Mesothelial cell of epicardium (in vitro differentiated cells): ENCODE results near the gene HEPACAM2. TPM values are rescaled to one million over a fixed set of nuclear protein-coding genes. Genes with fewer than 3 reads are reported as not detected.

Source experiments
- DNase-seq, 2 experiments: peaks; one replicate each; pipeline ENCODE4 v3.0.0; 2021; ENCODE audit warnings: low spot score in 2 of 2; ENCODE audit not compliant: unreplicated experiment in 2 of 2
- H3K27ac Mint-ChIP-seq: 2 replicates; pipeline ENCODE4 v1.8.0; 2021; ENCODE audit warnings: mixed read lengths
- H3K27me3 Mint-ChIP-seq: 2 replicates; pipeline ENCODE4 v1.8.0; 2021; ENCODE audit warnings: low read depth, mixed read lengths
- H3K36me3 Mint-ChIP-seq: 2 replicates; pipeline ENCODE4 v1.8.0; 2021; ENCODE audit warnings: mixed read lengths
- H3K4me1 Mint-ChIP-seq: 2 replicates; pipeline ENCODE4 v1.8.0; 2021; ENCODE audit warnings: mixed read lengths
- H3K4me3 Mint-ChIP-seq: 2 replicates; pipeline ENCODE4 v1.8.0; 2021; ENCODE audit warnings: mild to moderate bottlenecking, moderate library complexity, mixed read lengths
- H3K9me3 Mint-ChIP-seq: 2 replicates; pipeline ENCODE4 v1.8.0; 2021; ENCODE audit warnings: mixed read lengths
- CTCF ChIP-seq: fragments of 200-600 bp; sonication (generic); IDR thresholded peaks from one replicate; pipeline ENCODE4 v1.5.0; 2021; ENCODE audit warnings: antibody characterized with exemption; ENCODE audit not compliant: unreplicated experiment
- total RNA-seq: library from RNA; stranded (reverse); gene quantifications from 3 replicates; pipeline ENCODE4 v1.2.1, GENCODE V29; 2021

HEPACAM2 gene
- total RNA-seq, 1 donor from 2014 or later: not detected

GRCh38 chr7:93161181-93161762 lies 65.0 kb downstream of the HEPACAM2 start:
- H3K27ac Mint-ChIP-seq: no peak overlapping the region
- no peak for DNase-seq
- H3K27me3 Mint-ChIP-seq: peaks cover 17% of the 10 kb centered on the region
- no peak overlapping the region for H3K4me3 Mint-ChIP-seq
- TF ChIP-seq CTCF: no peak
- peaks cover 13% of the 10 kb centered on the region for H3K4me1 Mint-ChIP-seq
- no peaks in the 10 kb centered on the region for H3K36me3 Mint-ChIP-seq
- H3K9me3 Mint-ChIP-seq: peaks cover 11% of the 10 kb centered on the region

- H3K27ac Mint-ChIP-seq: no peak overlapping the region
- H3K27me3 Mint-ChIP-seq: peaks cover 19% of the 10 kb centered on the region
- H3K4me1 Mint-ChIP-seq: peaks cover 13% of the 10 kb centered on the region
- no peak overlapping the region for H3K4me3 Mint-ChIP-seq
- peaks cover 11% of the 10 kb centered on the region for H3K9me3 Mint-ChIP-seq
- H3K36me3 Mint-ChIP-seq: no peaks in the 10 kb centered on the region
- DNase-seq: no peak
- no peak for TF ChIP-seq CTCF
Observed at GRCh38 chr7:93160410-93160809, 65.9 kb downstream of the HEPACAM2 start.

GRCh38 chr7:93159490-93159889 lies 66.8 kb downstream of the HEPACAM2 start:
- DNase-seq: no peak
- Mint-ChIP-seq H3K36me3 (no peaks in the 10 kb centered on the region), H3K27ac (no peak overlapping the region), H3K4me3 (no peak overlapping the region), H3K27me3 (peaks cover 27% of the 10 kb centered on the region), H3K4me1 (peaks cover 13% of the 10 kb centered on the region), H3K9me3 (peaks cover 11% of the 10 kb centered on the region)
- TF ChIP-seq CTCF: no peak

GRCh38 chr7:93156884-93157283 lies 69.4 kb downstream of the HEPACAM2 start:
- H3K27me3 Mint-ChIP-seq: peaks cover 33% of the 10 kb centered on the region
- no peak overlapping the region for H3K4me3 Mint-ChIP-seq
- H3K36me3 Mint-ChIP-seq: no peaks in the 10 kb centered on the region
- no peak for TF ChIP-seq CTCF
- peaks cover 13% of the 10 kb centered on the region for H3K4me1 Mint-ChIP-seq
- H3K27ac Mint-ChIP-seq: no peak overlapping the region
- no peak for DNase-seq
- H3K9me3 Mint-ChIP-seq: peaks cover 11% of the 10 kb centered on the region

- no peak for DNase-seq
- no peak for TF ChIP-seq CTCF
- Mint-ChIP-seq H3K27ac (no peak overlapping the region), H3K4me3 (no peak overlapping the region), H3K4me1 (peaks cover 18% of the 10 kb centered on the region), H3K9me3 (no peaks in the 10 kb centered on the region), H3K27me3 (peaks cover 67% of the 10 kb centered on the region), H3K36me3 (no peaks in the 10 kb centered on the region)
Observed at GRCh38 chr7:93150200-93150835, 76.0 kb downstream of the HEPACAM2 start.

GRCh38 chr7:93148727-93149126 lies 77.5 kb downstream of the HEPACAM2 start:
- DNase-seq: no peak
- no peak for TF ChIP-seq CTCF
- H3K4me3 Mint-ChIP-seq: no peak overlapping the region
- no peaks in the 10 kb centered on the region for H3K9me3 Mint-ChIP-seq
- H3K27me3 Mint-ChIP-seq: peaks cover 62% of the 10 kb centered on the region
- peaks cover 18% of the 10 kb centered on the region for H3K4me1 Mint-ChIP-seq
- H3K27ac Mint-ChIP-seq: no peak overlapping the region
- H3K36me3 Mint-ChIP-seq: no peaks in the 10 kb centered on the region
